Activated effector memory CD4-positive, alpha-beta T cell treated with anti-CD3 and anti-CD28 coated beads, Interleukin-2, amount 50 U/mL, for 16 hours (primary cell): Measurements from ENCODE around the gene DDAH2.
A peak's percentile ranks its signal among the peaks of the same experiment; 100 is the strongest.
"Not testable (repeated sequence)": the region's sequence is repeated elsewhere in the genome, so short reads cannot be mapped to it uniquely, and the experiment has no call there.

Experiments used
- DNase-seq: peaks from one replicate; pipeline ENCODE4 v3.0.0-alpha.2; 2020

DDAH2 gene

GRCh38 chr6:31711233-31711632 is 17.9 kb downstream of the DDAH2 start:
- no peak for DNase-seq

- DNase-seq, result no peak
Measured at GRCh38 chr6:31710523-31711219, 18.4 kb downstream of the DDAH2 start.

- DNase-seq, result not testable (repeated sequence)
Measured at GRCh38 chr6:31709157-31709556, 19.9 kb downstream of the DDAH2 start.

GRCh38 chr6:31708224-31708623 is 20.9 kb downstream of the DDAH2 start:
- DNase-seq, result no peak

GRCh38 chr6:31707701-31708100 is 21.4 kb downstream of the DDAH2 start:
- DNase-seq, result no peak

GRCh38 chr6:31706599-31706998 is 22.5 kb downstream of the DDAH2 start, which contains the start of gene LY6G6F:
LY6G6F (plus strand) TSS chr6:31706866; CDS start chr6:31706907, 41 bp downstream.
- DNase-seq, result no peak

GRCh38 chr6:31705931-31706330 is 23.2 kb downstream of the DDAH2 start:
- DNase-seq, result no peak

- DNase-seq, result peak; percentile 98
Measured at GRCh38 chr6:31702819-31703716, 26.0 kb downstream of the DDAH2 start, which contains the start of gene ABHD16A. ABHD16A (minus strand) TSS chr6:31703324; CDS start chr6:31703281, 43 bp downstream.

- peak; percentile 76 for DNase-seq
Measured at GRCh38 chr6:31702405-31702818, 26.7 kb downstream of the DDAH2 start.

- DNase-seq, result no peak
Measured at GRCh38 chr6:31701666-31702404, 27.3 kb downstream of the DDAH2 start.

- DNase-seq, result no peak
Measured at GRCh38 chr6:31700740-31701401, 28.2 kb downstream of the DDAH2 start.

- DNase-seq, result no peak
Measured at GRCh38 chr6:31697555-31697954, 31.5 kb downstream of the DDAH2 start.

GRCh38 chr6:31693535-31693934 is 35.6 kb downstream of the DDAH2 start:
- DNase-seq, result no peak

GRCh38 chr6:31692886-31693285 is 36.2 kb downstream of the DDAH2 start:
- DNase-seq, result no peak

GRCh38 chr6:31692353-31692752 is 36.7 kb downstream of the DDAH2 start:
- DNase-seq, result no peak

GRCh38 chr6:31691564-31692108 is 37.5 kb downstream of the DDAH2 start:
- DNase-seq, result no peak

GRCh38 chr6:31691078-31691463 is 38.0 kb downstream of the DDAH2 start:
- no peak for DNase-seq

GRCh38 chr6:31690231-31691077 is 38.6 kb downstream of the DDAH2 start:
- DNase-seq, result no peak

- DNase-seq, result peak; percentile 66
Measured at GRCh38 chr6:31689249-31690110, 39.6 kb downstream of the DDAH2 start.
